Right kidney (tissue), 9 donors: Measurements from ENCODE around the gene SEPTIN11.

Source experiments
- DNase-seq: peaks from one replicate; pipeline ENCODE4 v3.0.0-alpha.2; 2016
- long read RNA-seq, 8 donors: transcript quantifications; one replicate each; lab custom pipeline, GENCODE V29; 2026

The SEPTIN11 gene
- long read RNA-seq, donor 1, full-length matches to known transcripts = 36 of 89 reads
- long read RNA-seq, donor 1, partial matches to known transcripts = 53 of 89 reads
- long read RNA-seq, donor 1, other reads (novel, unspliced or antisense) = 0 of 89 reads
- long read RNA-seq, donor 2, full-length matches to known transcripts = 29 of 275 reads
- long read RNA-seq, donor 2, partial matches to known transcripts = 176 of 275 reads
- long read RNA-seq, donor 2, other reads (novel, unspliced or antisense) = 70 of 275 reads
- long read RNA-seq, donor 3, full-length matches to known transcripts = 23 of 56 reads
- long read RNA-seq, donor 3, partial matches to known transcripts = 33 of 56 reads
- long read RNA-seq, donor 3, other reads (novel, unspliced or antisense) = 0 of 56 reads
- long read RNA-seq, donor 4, full-length matches to known transcripts = 44 of 420 reads
- long read RNA-seq, donor 4, partial matches to known transcripts = 360 of 420 reads
- long read RNA-seq, donor 4, other reads (novel, unspliced or antisense) = 16 of 420 reads
- long read RNA-seq, donor 5, full-length matches to known transcripts = 26 of 327 reads
- long read RNA-seq, donor 5, partial matches to known transcripts = 280 of 327 reads
- long read RNA-seq, donor 5, other reads (novel, unspliced or antisense) = 21 of 327 reads
- long read RNA-seq, donor 6, full-length matches to known transcripts = 29 of 293 reads
- long read RNA-seq, donor 6, partial matches to known transcripts = 108 of 293 reads
- long read RNA-seq, donor 6, other reads (novel, unspliced or antisense) = 156 of 293 reads
- long read RNA-seq, donor 7, full-length matches to known transcripts = 56 of 715 reads
- long read RNA-seq, donor 7, partial matches to known transcripts = 350 of 715 reads
- long read RNA-seq, donor 7, other reads (novel, unspliced or antisense) = 309 of 715 reads
- long read RNA-seq, donor 8, full-length matches to known transcripts = 33 of 287 reads
- long read RNA-seq, donor 8, partial matches to known transcripts = 100 of 287 reads
- long read RNA-seq, donor 8, other reads (novel, unspliced or antisense) = 154 of 287 reads

GRCh38 chr4:76949276-76950051, at the start of gene SEPTIN11:
TSS of gene SEPTIN11 (plus strand) at chr4:76949752. CDS start at chr4:76949904, 152 bp downstream.
- peak; percentile 98 for DNase-seq

GRCh38 chr4:76902233-76902890, 47.2 kb upstream of the SEPTIN11 start:
- DNase-seq = no peak

GRCh38 chr4:76904646-76905190, 44.8 kb upstream of the SEPTIN11 start:
- DNase-seq = no peak

- no peak for DNase-seq
Observed at GRCh38 chr4:76905521-76905920, 44.0 kb upstream of the SEPTIN11 start.

- no peak for DNase-seq
Observed at GRCh38 chr4:76909711-76910110, 39.8 kb upstream of the SEPTIN11 start.

GRCh38 chr4:76920715-76921114, 28.8 kb upstream of the SEPTIN11 start:
- no peak for DNase-seq

- no peak for DNase-seq
Observed at GRCh38 chr4:76923619-76924357, 25.8 kb upstream of the SEPTIN11 start.

- no peak for DNase-seq
Observed at GRCh38 chr4:76926841-76927240, 22.7 kb upstream of the SEPTIN11 start.

- DNase-seq = no peak
Observed at GRCh38 chr4:76930685-76931084, 18.9 kb upstream of the SEPTIN11 start.

- no peak for DNase-seq
Observed at GRCh38 chr4:76931087-76931486, 18.5 kb upstream of the SEPTIN11 start.

- no peak for DNase-seq
Observed at GRCh38 chr4:76931576-76932276, 17.8 kb upstream of the SEPTIN11 start.

GRCh38 chr4:76939184-76939583, 10.4 kb upstream of the SEPTIN11 start:
- no peak for DNase-seq

GRCh38 chr4:76943129-76943620, 6.4 kb upstream of the SEPTIN11 start:
- no peak for DNase-seq

GRCh38 chr4:76943790-76944189, 5.8 kb upstream of the SEPTIN11 start:
- no peak for DNase-seq

- no peak for DNase-seq
Observed at GRCh38 chr4:76947369-76947768, 2.2 kb upstream of the SEPTIN11 start.

- no peak for DNase-seq
Observed at GRCh38 chr4:76948443-76949275, 893 bp upstream of the SEPTIN11 start.

- DNase-seq = peak; percentile 79
Observed at GRCh38 chr4:76950052-76950955, 752 bp downstream of the SEPTIN11 start.
